Measurements from ENCODE around the gene LRP2.

LRP2 gene

GRCh38 chr2:169230204-169230603, 132.1 kb downstream of the LRP2 start:
- no peak for DNase-seq

- DNase-seq, result no peak
Observed at GRCh38 chr2:169229590-169229989, 132.7 kb downstream of the LRP2 start.

- no peak for DNase-seq
Observed at GRCh38 chr2:169225906-169226305, 136.4 kb downstream of the LRP2 start.

GRCh38 chr2:169225233-169225750, 137.0 kb downstream of the LRP2 start:
- DNase-seq, result no peak

- no peak for DNase-seq
Observed at GRCh38 chr2:169222665-169223064, 139.7 kb downstream of the LRP2 start.

GRCh38 chr2:169221745-169222369, 140.5 kb downstream of the LRP2 start:
- peak; percentile 24 to 67 for DNase-seq

GRCh38 chr2:169210917-169211316, 151.4 kb downstream of the LRP2 start:
- no peak for DNase-seq

- DNase-seq, result no peak
Observed at GRCh38 chr2:169208026-169208425, 154.3 kb downstream of the LRP2 start.

GRCh38 chr2:169205176-169205575, 157.2 kb downstream of the LRP2 start:
- no peak for DNase-seq

GRCh38 chr2:169203952-169204351, 158.4 kb downstream of the LRP2 start:
- no peak for DNase-seq

- no peak for DNase-seq
Observed at GRCh38 chr2:169200756-169201155, 161.6 kb downstream of the LRP2 start.

GRCh38 chr2:169193618-169194017, 168.7 kb downstream of the LRP2 start:
- DNase-seq, result no peak

- DNase-seq, result no peak
Observed at GRCh38 chr2:169190197-169190775, 172.0 kb downstream of the LRP2 start.

GRCh38 chr2:169189132-169189531, 173.2 kb downstream of the LRP2 start:
- peak in 1 of 2 experiments; percentile 16 for DNase-seq

GRCh38 chr2:169185711-169186110, 176.6 kb downstream of the LRP2 start:
- no peak for DNase-seq

GRCh38 chr2:169184074-169184473, 178.3 kb downstream of the LRP2 start:
- no peak for DNase-seq

- DNase-seq, result no peak
Observed at GRCh38 chr2:169182573-169182972, 179.8 kb downstream of the LRP2 start.

- DNase-seq, result no peak
Observed at GRCh38 chr2:169178804-169179390, 183.4 kb downstream of the LRP2 start.

GRCh38 chr2:169178364-169178763, 184.0 kb downstream of the LRP2 start:
- DNase-seq, result no peak

- no peak for DNase-seq
Observed at GRCh38 chr2:169175112-169175511, 187.2 kb downstream of the LRP2 start.

GRCh38 chr2:169173876-169174275, 188.5 kb downstream of the LRP2 start:
- DNase-seq, result no peak

- DNase-seq, result no peak
Observed at GRCh38 chr2:169172914-169173313, 189.4 kb downstream of the LRP2 start.

- DNase-seq, result no peak
Observed at GRCh38 chr2:169172151-169172735, 190.1 kb downstream of the LRP2 start.

GRCh38 chr2:169165791-169166190, 196.5 kb downstream of the LRP2 start:
- DNase-seq, result no peak

All from NCI-H526 (cell line).